Large intestine (tissue), 3 donors: ENCODE measurements around the gene SH3PXD2A. TPM values are rescaled to one million over a fixed set of nuclear protein-coding genes. Genes with fewer than 3 reads are reported as not detected.

Experiments
- DNase-seq, 2 donors: peaks; one replicate each; pipeline versions ENCODE4 v3.0.0 to v3.0.0-alpha.2; 2013
- H3K27ac ChIP-seq: one replicate; pipeline ENCODE4 v1.5.1; 2013; ENCODE audit warnings: low read length
- H3K27me3 ChIP-seq: 2 replicates; pipeline ENCODE4 v1.6.1; 2013; ENCODE audit warnings: low read length; ENCODE audit not compliant: control insufficient read depth, insufficient read depth
- H3K36me3 ChIP-seq: 2 replicates; pipeline ENCODE4 v1.6.1; 2013; ENCODE audit warnings: low read length; ENCODE audit not compliant: control insufficient read depth, insufficient read depth
- H3K4me1 ChIP-seq: one replicate; pipeline ENCODE4 v1.6.1; 2013; ENCODE audit warnings: low read length; ENCODE audit not compliant: control insufficient read depth, insufficient read depth
- H3K4me3 ChIP-seq: one replicate; pipeline ENCODE4 v1.5.1; 2013; ENCODE audit warnings: low read length
- H3K9me3 ChIP-seq: one replicate; pipeline ENCODE4 v1.6.1; 2013; ENCODE audit warnings: mild to moderate bottlenecking, low read depth, low read length, moderate library complexity; ENCODE audit not compliant: control insufficient read depth
- WGBS: methylation state at CpG from one replicate; pipeline ENCODE4 v1.1.5; 2013; ENCODE audit warnings: low lambda C conversion rate; ENCODE audit not compliant: insufficient coverage; 5-methylcytosine and 5-hydroxymethylcytosine counted together
- polyA plus RNA-seq: library from polyadenylated mRNA; unstranded; fragments of 120-200 nt; gene quantifications from one replicate; pipeline ENCODE4 v1.2.1, GENCODE V29; 2013

SH3PXD2A gene
- polyA plus RNA-seq, 1 donor, result 32.0 TPM

- WGBS, result no CpG with 5 or more reads among the region's 6 CpGs
- Histone ChIP-seq H3K27me3 (no peaks in the 10 kb centered on the region), H3K4me3 (no peak overlapping the region), H3K4me1 (no peaks in the 10 kb centered on the region), H3K9me3 (no peaks in the 10 kb centered on the region), H3K36me3 (peaks cover 17% of the 10 kb centered on the region), H3K27ac (no peak overlapping the region)
- DNase-seq, result no peak
These were observed 146.6 kb downstream of the SH3PXD2A start for GRCh38 chr10:103708627-103709288.

GRCh38 chr10:103707956-103708626, 147.3 kb downstream of the SH3PXD2A start:
- no CpG with 5 or more reads among the region's 10 CpGs for WGBS
- Histone ChIP-seq H3K27me3 (no peaks in the 10 kb centered on the region), H3K36me3 (peaks cover 17% of the 10 kb centered on the region), H3K4me3 (no peak overlapping the region), H3K9me3 (no peaks in the 10 kb centered on the region), H3K4me1 (no peaks in the 10 kb centered on the region), H3K27ac (no peak overlapping the region)
- no peak for DNase-seq

- DNase-seq, result no peak
- Histone ChIP-seq H3K27me3 (no peaks in the 10 kb centered on the region), H3K27ac (no peak overlapping the region), H3K4me3 (no peak overlapping the region), H3K36me3 (peaks cover 19% of the 10 kb centered on the region), H3K9me3 (no peaks in the 10 kb centered on the region), H3K4me1 (no peaks in the 10 kb centered on the region)
- WGBS, result no CpG with 5 or more reads among the region's 6 CpGs
These were observed 148.6 kb downstream of the SH3PXD2A start for GRCh38 chr10:103706762-103707161.

DNA sequence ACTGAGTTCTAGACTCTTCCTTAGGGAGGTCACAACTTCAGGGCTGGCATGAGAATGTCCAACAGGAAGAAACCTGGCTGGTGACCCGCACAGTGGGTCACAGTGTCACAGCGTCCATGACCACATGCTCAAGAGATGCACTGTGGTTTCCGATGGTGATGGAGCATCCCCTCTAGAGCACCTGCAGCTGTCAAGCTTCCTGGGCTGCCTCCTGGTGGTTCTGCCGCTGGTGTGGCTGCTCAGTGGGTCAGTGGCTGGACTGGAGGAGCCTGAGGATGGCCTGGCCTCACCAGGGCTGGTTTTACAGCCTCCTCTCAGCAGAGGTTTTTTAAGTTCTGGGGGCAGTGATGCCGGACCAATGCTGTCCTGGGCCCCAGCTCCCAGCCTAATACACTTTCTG, 149.3 kb downstream of the SH3PXD2A start:
- H3K27ac ChIP-seq, result no peak overlapping the region
- no peaks in the 10 kb centered on the region for H3K4me1 ChIP-seq
- H3K4me3 ChIP-seq, result no peak overlapping the region
- WGBS, result no CpG with 5 or more reads among the region's 5 CpGs
- no peak for DNase-seq
- H3K9me3 ChIP-seq, result peaks cover 4% of the 10 kb centered on the region
- no peaks in the 10 kb centered on the region for H3K27me3 ChIP-seq
- peaks cover 17% of the 10 kb centered on the region for H3K36me3 ChIP-seq

- DNase-seq, result no peak
- H3K27ac ChIP-seq, result no peak overlapping the region
These were observed 151.1 kb downstream of the SH3PXD2A start for GRCh38 chr10:103703941-103704919.

DNA sequence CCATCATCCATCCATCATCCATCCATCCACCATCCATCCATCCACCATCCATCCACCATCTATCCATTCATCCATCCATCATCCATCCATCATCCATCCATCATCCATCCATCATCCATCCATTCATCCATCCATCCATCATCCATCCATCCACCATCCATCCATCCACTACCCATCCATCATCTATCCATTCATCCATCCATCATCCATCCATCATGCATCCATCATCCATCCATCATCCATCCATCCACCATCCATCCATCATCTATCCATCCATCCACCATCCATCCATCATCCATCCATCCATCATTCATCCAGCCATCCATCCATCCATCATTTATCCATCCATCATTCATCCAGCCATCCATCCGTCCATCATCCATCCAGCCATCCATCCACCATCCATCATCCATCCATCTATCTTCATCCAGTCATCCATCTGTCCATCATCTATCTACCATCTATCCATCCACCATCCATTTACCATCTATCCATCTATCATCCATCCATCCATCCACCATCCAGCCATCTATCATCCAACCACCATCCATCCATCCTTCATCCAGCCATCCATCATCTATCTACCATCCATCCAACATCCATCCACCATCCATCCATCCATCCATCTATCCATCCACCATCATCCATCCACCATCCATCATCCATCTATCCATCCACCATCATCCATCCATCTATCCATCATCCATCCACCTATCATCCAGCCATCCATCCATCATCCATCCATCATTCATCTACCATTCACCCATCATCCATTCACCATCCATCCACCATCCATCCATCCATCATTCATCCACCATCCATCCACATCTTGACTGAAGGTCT, 153.8 kb downstream of the SH3PXD2A start:
- H3K4me3 ChIP-seq, result no peak overlapping the region
- H3K4me1 ChIP-seq, result peaks cover 1% of the 10 kb centered on the region
- peaks cover 4% of the 10 kb centered on the region for H3K9me3 ChIP-seq
- no peaks in the 10 kb centered on the region for H3K27me3 ChIP-seq
- 67% methylated on average over 1 of the region's 1 CpG for WGBS
- no peak for DNase-seq
- H3K36me3 ChIP-seq, result peaks cover 10% of the 10 kb centered on the region
- H3K27ac ChIP-seq, result no peak overlapping the region

More at GRCh38 chr10:103703941-103704919, 151.1 kb downstream of the SH3PXD2A start:
- Histone ChIP-seq H3K4me3 (no peak overlapping the region), H3K36me3 (peaks cover 12% of the 10 kb centered on the region), H3K9me3 (peaks cover 4% of the 10 kb centered on the region), H3K27me3 (no peaks in the 10 kb centered on the region), H3K4me1 (no peaks in the 10 kb centered on the region)
- 86% methylated on average over 1 of the region's 13 CpGs for WGBS

DNA sequence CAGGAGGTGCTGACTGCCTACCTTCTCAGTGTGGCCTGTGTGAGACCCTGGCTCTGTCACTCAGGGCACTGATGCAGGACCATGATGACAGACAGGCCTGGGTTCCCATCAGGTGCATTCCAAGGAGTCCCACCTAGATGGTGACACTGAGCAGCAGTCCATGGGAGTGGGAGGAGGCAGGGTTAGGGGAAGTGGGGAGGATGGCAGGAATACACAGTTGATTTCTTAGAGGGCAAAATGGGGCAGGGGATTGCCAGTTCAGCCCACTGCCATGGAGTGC, 155.0 kb downstream of the SH3PXD2A start:
- H3K4me3 ChIP-seq, result no peak overlapping the region
- H3K27me3 ChIP-seq, result no peaks in the 10 kb centered on the region
- peaks cover 13% of the 10 kb centered on the region for H3K4me1 ChIP-seq
- H3K36me3 ChIP-seq, result peaks cover 8% of the 10 kb centered on the region
- no peak for DNase-seq
- peaks cover 4% of the 10 kb centered on the region for H3K9me3 ChIP-seq
- no peak overlapping the region for H3K27ac ChIP-seq

GRCh38 chr10:103699611-103700435, 155.6 kb downstream of the SH3PXD2A start:
- Histone ChIP-seq H3K9me3 (peaks cover 4% of the 10 kb centered on the region), H3K27ac (no peak overlapping the region), H3K36me3 (peaks cover 7% of the 10 kb centered on the region), H3K4me3 (no peak overlapping the region), H3K4me1 (peaks cover 19% of the 10 kb centered on the region), H3K27me3 (no peaks in the 10 kb centered on the region)
- no CpG with 5 or more reads among the region's 10 CpGs for WGBS
- no peak for DNase-seq

- no peak overlapping the region for H3K4me3 ChIP-seq
- DNase-seq, result no peak
- no CpG with 5 or more reads among the region's 4 CpGs for WGBS
- peaks cover 33% of the 10 kb centered on the region for H3K4me1 ChIP-seq
- no peak overlapping the region for H3K27ac ChIP-seq
- peaks cover 4% of the 10 kb centered on the region for H3K27me3 ChIP-seq
- peaks cover 5% of the 10 kb centered on the region for H3K36me3 ChIP-seq
- H3K9me3 ChIP-seq, result peaks cover 4% of the 10 kb centered on the region
These were observed 157.1 kb downstream of the SH3PXD2A start for GRCh38 chr10:103698266-103698665.
